ENCODE measurements around the gene SBNO1. TPM values are rescaled to one million over a fixed set of nuclear protein-coding genes. Genes with fewer than 3 reads are reported as not detected.
"Not testable (repeated sequence)": the region's sequence is repeated elsewhere in the genome, so short reads cannot be mapped to it uniquely, and the experiment has no call there.

Gene SBNO1
- total RNA-seq, 1 donor from 2014 or later = 9.8 TPM

GRCh38 chr12:123251403-123252076, 113.1 kb downstream of the SBNO1 start:
- TF ChIP-seq CTCF (IDR thresholded peaks at IDR 0.05) = no peak
- Histone ChIP-seq H3K9me3 (no peaks in the 10 kb centered on the region), H3K4me1 (peaks cover 5 to 8% of the 10 kb centered on the region in 2 donors), H3K27me3 (no peaks in the 10 kb centered on the region), H3K27ac (no peak overlapping the region), H3K4me3 (no peak overlapping the region), H3K36me3 (peaks cover 21 to 22% of the 10 kb centered on the region in 2 donors)
- intact Hi-C loops (cut with DNase I) = no loop called here
- DNase-seq (ENCODE audit: low spot score in 2 of 2) = no peak

GRCh38 chr12:123250471-123251383, 113.9 kb downstream of the SBNO1 start:
- Histone ChIP-seq H3K4me3 (no peak overlapping the region), H3K36me3 (peaks cover 13 to 14% of the 10 kb centered on the region in 2 donors), H3K9me3 (no peaks in the 10 kb centered on the region), H3K4me1 (peaks cover 5 to 8% of the 10 kb centered on the region in 2 donors), H3K27ac (no peak overlapping the region), H3K27me3 (no peaks in the 10 kb centered on the region)
- TF ChIP-seq CTCF (IDR thresholded peaks at IDR 0.05) = no peak
- intact Hi-C loops (cut with DNase I) = no loop called here
- no peak for DNase-seq (ENCODE audit: low spot score in 2 of 2)

- H3K36me3 ChIP-seq; intact Hi-C loops (cut with DNase I); H3K27me3 ChIP-seq; H3K27ac ChIP-seq; H3K4me3 ChIP-seq; H3K4me1 ChIP-seq; DNase-seq (ENCODE audit: low spot score in 2 of 2); H3K9me3 ChIP-seq: not testable (repeated sequence)
Observed at GRCh38 chr12:123248996-123249741, 115.5 kb downstream of the SBNO1 start.

- H3K4me3 ChIP-seq; H3K36me3 ChIP-seq; H3K4me1 ChIP-seq; H3K27ac ChIP-seq; intact Hi-C loops (cut with DNase I); H3K27me3 ChIP-seq; DNase-seq (ENCODE audit: low spot score in 2 of 2); H3K9me3 ChIP-seq: not testable (repeated sequence)
Observed at GRCh38 chr12:123248129-123248528, 116.5 kb downstream of the SBNO1 start.

GRCh38 chr12:123245678-123246077, 119.0 kb downstream of the SBNO1 start:
- H3K9me3 ChIP-seq = no peaks in the 10 kb centered on the region
- intact Hi-C loops (cut with DNase I) = no loop called here
- H3K27ac ChIP-seq = no peak overlapping the region

More at GRCh38 chr12:123245678-123246077, 119.0 kb downstream of the SBNO1 start:
- no peak for DNase-seq (ENCODE audit: low spot score in 2 of 2)
- Histone ChIP-seq H3K4me1 (peaks cover 2 to 5% of the 10 kb centered on the region in 2 donors), H3K36me3 (peaks cover 4 to 6% of the 10 kb centered on the region in 2 donors), H3K4me3 (no peak overlapping the region), H3K27me3 (no peaks in the 10 kb centered on the region)
- no peak for TF ChIP-seq CTCF (IDR thresholded peaks at IDR 0.05)
